GM21619 (cell line): ENCODE results near the gene DCAF11.

ENCODE experiments used
- ATAC-seq: cut with Tn5 transposase; IDR thresholded peaks from one replicate; pipeline ENCODE4 v1.9.1; 2021; ENCODE audit not compliant: unreplicated experiment

DCAF11 gene

DNA sequence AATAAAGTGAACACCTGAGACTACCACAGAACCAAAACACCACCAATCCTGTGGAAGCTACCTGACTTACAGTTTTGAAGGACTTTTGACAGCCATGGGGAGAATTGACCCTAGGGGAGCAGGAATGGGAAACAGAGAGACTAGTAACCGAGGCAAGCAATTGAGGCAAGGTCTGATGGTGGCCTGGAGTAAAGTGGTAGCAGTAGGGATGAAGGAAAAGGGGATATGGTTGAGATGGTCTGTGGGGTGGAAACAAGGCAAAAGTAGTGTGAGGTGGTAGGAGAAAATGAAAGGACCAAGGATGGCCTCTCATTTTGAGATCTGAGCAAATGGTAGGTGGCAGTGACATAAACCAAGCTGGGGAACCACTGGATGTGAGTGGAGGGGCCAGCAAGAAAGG is 42.3 kb downstream of the DCAF11 start:
- no peak for ATAC-seq

DNA sequence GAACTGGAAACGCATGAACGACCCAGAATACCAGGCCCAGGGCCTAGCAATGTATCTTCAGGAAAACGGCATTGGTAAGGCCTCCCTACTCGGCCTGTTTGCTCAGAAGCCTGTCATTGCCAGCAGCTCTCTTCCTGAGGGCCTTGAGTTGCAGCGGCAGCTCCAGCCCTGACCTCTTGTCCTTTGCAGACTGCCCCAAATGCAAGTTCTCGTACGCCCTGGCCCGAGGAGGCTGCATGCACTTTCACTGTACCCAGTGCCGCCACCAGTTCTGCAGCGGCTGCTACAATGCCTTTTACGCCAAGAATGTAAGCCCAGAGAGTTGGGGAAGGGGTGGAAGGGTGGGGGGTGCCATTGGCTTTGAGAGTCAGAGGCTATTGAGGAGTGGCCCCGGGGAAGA is 42.8 kb downstream of the DCAF11 start:
- no peak for ATAC-seq

GRCh38 chr14:24159777-24160498 is 45.4 kb downstream of the DCAF11 start:
- no peak for ATAC-seq

DNA sequence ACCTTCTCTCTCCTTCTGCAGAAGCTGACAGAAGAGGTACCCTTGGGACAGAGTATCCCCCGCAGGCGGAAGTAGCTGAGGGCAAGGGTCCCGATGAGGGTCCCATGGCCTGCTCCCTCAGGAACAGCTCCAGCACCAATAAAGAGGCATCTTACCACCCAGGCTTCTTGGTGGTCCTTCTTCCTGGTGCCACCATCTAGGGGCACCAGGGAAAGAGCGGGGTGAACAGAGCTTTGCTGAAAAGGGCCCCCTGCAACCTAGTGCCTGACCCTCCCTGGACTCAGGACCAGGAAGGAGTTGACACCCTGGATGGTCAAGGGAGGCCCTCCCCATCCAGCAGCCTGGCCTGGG is 45.9 kb downstream of the DCAF11 start:
- ATAC-seq, result no peak

- ATAC-seq, result peak; percentile 73
Measured at GRCh38 chr14:24160850-24161804, 46.5 kb downstream of the DCAF11 start, which contains the start of gene IRF9. IRF9 (plus strand) TSS chr14:24161265; CDS start chr14:24162145, 880 bp downstream.

- no peak for ATAC-seq
Measured at GRCh38 chr14:24162093-24162492, 47.5 kb downstream of the DCAF11 start.

GRCh38 chr14:24164518-24164991 is 50.0 kb downstream of the DCAF11 start:
- ATAC-seq, result no peak

DNA sequence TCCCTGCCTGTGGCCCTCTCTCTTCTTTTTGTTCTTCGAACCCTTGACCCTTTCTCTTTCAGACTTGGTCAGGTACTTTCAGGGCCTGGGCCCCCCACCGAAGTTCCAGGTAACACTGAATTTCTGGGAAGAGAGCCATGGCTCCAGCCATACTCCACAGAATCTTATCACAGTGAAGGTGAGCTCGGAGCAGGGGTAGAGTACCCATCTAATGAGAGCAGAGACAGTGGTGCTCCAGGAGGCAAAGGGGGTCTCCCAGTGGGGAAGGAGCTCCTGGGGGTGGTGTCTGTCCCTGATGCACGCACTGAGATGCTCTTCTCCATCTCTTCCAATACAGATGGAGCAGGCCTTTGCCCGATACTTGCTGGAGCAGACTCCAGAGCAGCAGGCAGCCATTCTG is 51.2 kb downstream of the DCAF11 start:
- ATAC-seq, result no peak

DNA sequence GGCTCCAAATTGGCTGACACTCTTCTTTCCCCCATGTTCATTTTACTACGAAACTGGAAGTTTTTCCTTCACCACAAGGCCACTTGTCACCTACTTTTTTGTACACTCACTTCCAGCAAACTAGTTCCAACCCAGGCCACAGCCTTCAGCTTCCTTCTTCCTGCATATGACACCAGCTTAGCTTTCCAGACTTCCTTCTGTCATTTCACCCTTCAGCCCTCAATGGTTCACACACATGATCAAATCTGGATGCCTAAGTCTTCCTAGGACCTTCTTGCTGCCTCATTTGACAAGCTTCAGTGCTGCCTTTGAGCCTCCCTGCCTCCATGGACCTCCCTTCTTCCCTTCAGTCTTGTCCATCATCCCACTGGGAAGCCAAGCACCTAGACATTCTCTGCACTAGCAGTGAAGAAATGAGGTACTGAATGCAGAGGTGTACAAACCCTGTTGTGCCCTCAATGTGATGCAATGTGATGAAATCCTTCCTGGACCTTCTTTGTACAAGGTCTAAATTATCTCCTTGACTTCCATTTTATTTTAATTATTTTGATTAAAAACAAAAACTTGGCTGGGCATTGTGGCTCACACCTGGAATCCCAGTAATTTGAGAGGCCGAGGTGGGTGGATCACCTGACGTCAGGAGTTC is 53.0 kb downstream of the DCAF11 start:
- no peak for ATAC-seq

- ATAC-seq, result peak; percentile 86
Measured at GRCh38 chr14:24171422-24172260, 57.1 kb downstream of the DCAF11 start, which contains the start of gene REC8. REC8 (plus strand) TSS chr14:24172080; CDS start chr14:24172553, 473 bp downstream.

- no peak for ATAC-seq
Measured at GRCh38 chr14:24172261-24172860, 57.8 kb downstream of the DCAF11 start.

DNA sequence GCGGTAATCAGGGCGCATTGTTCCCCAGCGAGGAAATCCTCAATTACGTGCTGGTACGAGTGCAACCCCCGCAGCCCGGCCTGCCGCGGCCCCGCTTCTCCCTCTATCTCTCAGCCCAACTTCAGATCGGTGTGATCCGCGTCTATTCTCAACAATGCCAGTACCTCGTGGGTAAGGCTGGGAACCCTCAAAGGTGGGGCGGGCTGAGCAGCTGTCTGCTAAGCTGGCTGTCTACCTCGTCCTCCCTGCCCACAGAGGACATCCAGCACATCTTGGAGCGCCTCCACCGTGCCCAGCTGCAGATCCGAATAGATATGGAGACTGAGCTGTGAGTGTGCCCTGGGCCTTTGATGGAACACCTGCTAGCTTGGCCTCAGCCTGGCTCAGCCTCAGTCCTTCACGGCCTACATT is 58.3 kb downstream of the DCAF11 start:
- no peak for ATAC-seq
